WTC11 (cell line): ENCODE measurements around the gene EBLN2. TPM values are rescaled to one million over a fixed set of nuclear protein-coding genes. Genes with fewer than 3 reads are reported as not detected.

Source experiments
- ATAC-seq: fragments of 200-7000 bp; cut with Tn5 transposase; 2 replicates; pipeline ENCODE4 v1.10.0; 2021; ENCODE audit warnings: mild to moderate bottlenecking, moderate library complexity
- CTCF ChIA-PET: fragments of 300-600 bp; sonication (Branson Sonifier 250); formaldehyde crosslinking; loops from one replicate; lab custom pipeline; 2021; ENCODE audit warnings: antibody characterized with exemption; lab: Charles Lee
- POLR2A ChIA-PET: fragments of 350-600 bp; sonication (Branson Sonifier 250); formaldehyde crosslinking; loops from one replicate; lab custom pipeline; 2021; ENCODE audit warnings: antibody characterized with exemption; lab: Charles Lee
- DNase-seq: peaks from one replicate; pipeline ENCODE4 v3.0.0; 2021; ENCODE audit warnings: low spot score
- H3K27ac Mint-ChIP-seq: 2 replicates; pipeline ENCODE4 v1.8.0; 2021; ENCODE audit warnings: mixed read lengths
- H3K27me3 Mint-ChIP-seq: 2 replicates; pipeline ENCODE4 v1.8.0; 2021; ENCODE audit warnings: low read depth, mild to moderate bottlenecking, moderate library complexity, mixed read lengths
- H3K36me3 Mint-ChIP-seq: 2 replicates; pipeline ENCODE4 v1.8.0; 2021; ENCODE audit warnings: mixed read lengths
- H3K4me1 Mint-ChIP-seq: 2 replicates; pipeline ENCODE4 v1.8.0; 2022; ENCODE audit warnings: mixed read lengths
- H3K4me3 Mint-ChIP-seq: 2 replicates; pipeline ENCODE4 v1.8.0; 2021; ENCODE audit warnings: mild to moderate bottlenecking, moderate library complexity, mixed read lengths
- H3K9me3 Mint-ChIP-seq: 2 replicates; pipeline ENCODE4 v1.8.0; 2021; ENCODE audit warnings: mixed read lengths
- ELF4 ChIP-seq: sonication (generic); formaldehyde crosslinking; IDR thresholded peaks from 2 replicates; pipeline ENCODE4 v1.8.1; 2022; ENCODE audit warnings: low read depth, mild to moderate bottlenecking, moderate library complexity, missing genetic modification reagents
- EMX1 ChIP-seq: fragments of 250-450 bp; sonication (Bioruptor Pico); IDR thresholded peaks from 2 replicates; pipeline ENCODE4 v1.8.0; 2021; ENCODE audit warnings: mild to moderate bottlenecking
- FOXP1 ChIP-seq: sonication (generic); formaldehyde crosslinking; IDR thresholded peaks from 2 replicates; pipeline ENCODE4 v1.8.0; 2022; ENCODE audit warnings: missing genetic modification reagents, mild to moderate bottlenecking, moderate library complexity, borderline replicate concordance
- NFYB ChIP-seq: sonication (generic); formaldehyde crosslinking; conservative IDR thresholded peaks from 2 replicates; pipeline ENCODE4 v1.8.0; 2022; ENCODE audit warnings: low read depth, missing genetic modification reagents
- NR3C1 ChIP-seq: sonication (generic); formaldehyde crosslinking; conservative IDR thresholded peaks from 2 replicates; pipeline ENCODE4 v1.8.1; 2023; ENCODE audit warnings: low read depth, mild to moderate bottlenecking, missing genetic modification reagents
- total RNA-seq: library from RNA; stranded (reverse); gene quantifications from 3 replicates; pipeline ENCODE4 v1.2.3, GENCODE V29; 2021
- TF ChIP-seq, protein P1 (sequence below): sonication (generic); formaldehyde crosslinking; IDR thresholded peaks from 2 replicates; pipeline ENCODE4 v1.8.0; 2022; ENCODE audit warnings: mild to moderate bottlenecking, missing genetic modification reagents
- TF ChIP-seq, protein P2 (sequence below): sonication (generic); formaldehyde crosslinking; IDR thresholded peaks from 2 replicates; pipeline ENCODE4 v1.8.1; 2023; ENCODE audit warnings: mild to moderate bottlenecking, missing genetic modification reagents, moderate library complexity
- TF ChIP-seq, protein P3 (sequence below): sonication (generic); formaldehyde crosslinking; IDR thresholded peaks from 2 replicates; pipeline ENCODE4 v1.8.0; 2023; ENCODE audit warnings: mild to moderate bottlenecking, missing genetic modification reagents
- TF ChIP-seq, protein P4 (sequence below): sonication (generic); formaldehyde crosslinking; IDR thresholded peaks from 2 replicates; pipeline ENCODE4 v1.8.0; 2023; ENCODE audit warnings: missing genetic modification reagents, mild to moderate bottlenecking, borderline replicate concordance
- TF ChIP-seq, protein P5 (sequence below): fragments of 250-450 bp; sonication (Bioruptor Pico); conservative IDR thresholded peaks from 2 replicates; pipeline ENCODE4 v1.9.0; 2021; ENCODE audit warnings: mild to moderate bottlenecking
- TF ChIP-seq, protein P6 (sequence below): sonication (generic); formaldehyde crosslinking; IDR thresholded peaks from 2 replicates; pipeline ENCODE4 v1.8.1; 2023; ENCODE audit warnings: mild to moderate bottlenecking, missing genetic modification reagents
- TF ChIP-seq, protein P7 (sequence below): sonication (generic); formaldehyde crosslinking; IDR thresholded peaks from 2 replicates; pipeline ENCODE4 v1.8.1; 2022; ENCODE audit warnings: mild to moderate bottlenecking, moderate library complexity, missing genetic modification reagents
- TF ChIP-seq, protein P8 (sequence below): sonication (generic); formaldehyde crosslinking; IDR thresholded peaks from 2 replicates; pipeline ENCODE4 v1.8.0; 2022; ENCODE audit warnings: mild to moderate bottlenecking, missing genetic modification reagents

The EBLN2 gene
- total RNA-seq, 1 experiment from 2014 or later = 4.3 TPM

DNA sequence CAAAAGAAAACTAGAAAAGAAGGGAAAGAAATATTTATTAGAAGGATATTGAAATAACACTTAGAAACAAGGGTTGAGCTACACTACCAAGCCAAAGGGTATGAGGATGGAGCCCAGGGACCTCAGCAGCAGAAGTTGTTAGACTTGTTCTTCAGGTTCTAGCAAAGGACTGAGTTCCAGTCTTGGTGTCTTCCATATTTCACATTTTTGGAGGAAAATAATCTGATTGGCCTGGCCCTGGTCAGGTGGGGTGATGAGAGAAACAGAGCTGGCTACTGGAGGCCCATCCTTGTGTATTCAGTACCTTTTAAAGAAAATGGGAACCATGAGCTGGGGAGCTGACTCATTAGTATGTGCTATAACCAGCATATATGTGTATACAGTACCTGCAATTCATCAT is 36.6 kb upstream of the EBLN2 start:
- CTCF ChIA-PET = interaction anchor here (1.4 kb wide), 1 partner anchor 132 kb away, joined by 3 read pairs; no protein-coding TSS in a partner anchor
- Mint-ChIP-seq H3K36me3 (no peaks in the 10 kb centered on the region; the same call in 1 of the 2 replicates), H3K9me3 (no peaks in the 10 kb centered on the region), H3K4me3 (peak overlapping the region; percentile 58), H3K4me1 (peaks cover 82% of the 10 kb centered on the region), H3K27me3 (no peaks in the 10 kb centered on the region), H3K27ac (peak overlapping the region; percentile 95)
- POLR2A ChIA-PET = no interaction called here
- TF ChIP-seq, protein P1, sequence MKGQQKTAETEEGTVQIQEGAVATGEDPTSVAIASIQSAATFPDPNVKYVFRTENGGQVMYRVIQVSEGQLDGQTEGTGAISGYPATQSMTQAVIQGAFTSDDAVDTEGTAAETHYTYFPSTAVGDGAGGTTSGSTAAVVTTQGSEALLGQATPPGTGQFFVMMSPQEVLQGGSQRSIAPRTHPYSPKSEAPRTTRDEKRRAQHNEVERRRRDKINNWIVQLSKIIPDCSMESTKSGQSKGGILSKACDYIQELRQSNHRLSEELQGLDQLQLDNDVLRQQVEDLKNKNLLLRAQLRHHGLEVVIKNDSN (CRISPR knock-in tag) = peak; percentile 54; the same call in 1 of the 2 replicates
- TF ChIP-seq FOXP1 (CRISPR knock-in tag) (no peak), NFYB (CRISPR knock-in tag) (0 out of 2 replicates have a peak, but pooled peaks have one; percentile 9)
- TF ChIP-seq, protein P2, sequence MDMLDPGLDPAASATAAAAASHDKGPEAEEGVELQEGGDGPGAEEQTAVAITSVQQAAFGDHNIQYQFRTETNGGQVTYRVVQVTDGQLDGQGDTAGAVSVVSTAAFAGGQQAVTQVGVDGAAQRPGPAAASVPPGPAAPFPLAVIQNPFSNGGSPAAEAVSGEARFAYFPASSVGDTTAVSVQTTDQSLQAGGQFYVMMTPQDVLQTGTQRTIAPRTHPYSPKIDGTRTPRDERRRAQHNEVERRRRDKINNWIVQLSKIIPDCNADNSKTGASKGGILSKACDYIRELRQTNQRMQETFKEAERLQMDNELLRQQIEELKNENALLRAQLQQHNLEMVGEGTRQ (CRISPR knock-in tag) = peak; percentile 69
- TF ChIP-seq, protein P3, sequence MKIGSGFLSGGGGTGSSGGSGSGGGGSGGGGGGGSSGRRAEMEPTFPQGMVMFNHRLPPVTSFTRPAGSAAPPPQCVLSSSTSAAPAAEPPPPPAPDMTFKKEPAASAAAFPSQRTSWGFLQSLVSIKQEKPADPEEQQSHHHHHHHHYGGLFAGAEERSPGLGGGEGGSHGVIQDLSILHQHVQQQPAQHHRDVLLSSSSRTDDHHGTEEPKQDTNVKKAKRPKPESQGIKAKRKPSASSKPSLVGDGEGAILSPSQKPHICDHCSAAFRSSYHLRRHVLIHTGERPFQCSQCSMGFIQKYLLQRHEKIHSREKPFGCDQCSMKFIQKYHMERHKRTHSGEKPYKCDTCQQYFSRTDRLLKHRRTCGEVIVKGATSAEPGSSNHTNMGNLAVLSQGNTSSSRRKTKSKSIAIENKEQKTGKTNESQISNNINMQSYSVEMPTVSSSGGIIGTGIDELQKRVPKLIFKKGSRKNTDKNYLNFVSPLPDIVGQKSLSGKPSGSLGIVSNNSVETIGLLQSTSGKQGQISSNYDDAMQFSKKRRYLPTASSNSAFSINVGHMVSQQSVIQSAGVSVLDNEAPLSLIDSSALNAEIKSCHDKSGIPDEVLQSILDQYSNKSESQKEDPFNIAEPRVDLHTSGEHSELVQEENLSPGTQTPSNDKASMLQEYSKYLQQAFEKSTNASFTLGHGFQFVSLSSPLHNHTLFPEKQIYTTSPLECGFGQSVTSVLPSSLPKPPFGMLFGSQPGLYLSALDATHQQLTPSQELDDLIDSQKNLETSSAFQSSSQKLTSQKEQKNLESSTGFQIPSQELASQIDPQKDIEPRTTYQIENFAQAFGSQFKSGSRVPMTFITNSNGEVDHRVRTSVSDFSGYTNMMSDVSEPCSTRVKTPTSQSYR (CRISPR knock-in tag) = no peak
- DNase-seq = no peak
- peak; percentile 75 for ATAC-seq

DNA sequence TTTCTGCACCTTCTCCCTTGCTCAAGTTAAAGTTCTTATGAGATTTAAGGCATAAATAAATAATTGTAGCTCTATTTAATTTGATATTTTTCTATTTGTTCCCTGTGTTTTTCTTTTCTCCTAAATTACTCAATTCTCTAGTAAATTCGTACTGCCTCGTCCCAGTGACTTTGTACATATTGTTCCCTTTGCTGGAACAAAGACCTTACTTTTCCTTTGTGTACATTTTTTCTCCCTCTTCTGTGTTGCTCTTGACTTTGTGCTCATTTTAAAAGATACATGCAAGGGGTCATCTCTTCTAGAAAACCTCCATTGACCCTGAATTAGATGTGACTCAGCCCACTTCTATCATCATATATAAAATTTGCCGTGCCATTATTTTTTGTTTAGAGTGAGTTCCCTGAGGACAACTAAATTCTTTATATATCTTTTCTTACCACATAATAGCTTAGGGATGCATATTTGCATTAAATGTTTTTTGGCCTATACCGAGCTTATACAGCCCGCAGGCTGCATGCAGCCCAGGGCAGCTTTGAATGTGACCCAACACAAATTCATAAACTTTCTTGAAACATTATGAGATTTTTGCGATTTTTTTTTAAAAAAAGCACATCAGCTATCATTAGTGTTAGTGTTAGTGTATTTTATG is 35.2 kb upstream of the EBLN2 start:
- Mint-ChIP-seq H3K4me3 (no peak overlapping the region), H3K27me3 (no peaks in the 10 kb centered on the region), H3K4me1 (peaks cover 77% of the 10 kb centered on the region), H3K27ac (peak overlapping the region; percentile 69), H3K9me3 (no peaks in the 10 kb centered on the region), H3K36me3 (no peaks in the 10 kb centered on the region; the same call in 1 of the 2 replicates)
- CTCF ChIA-PET = no interaction called here
- ATAC-seq (no peak), DNase-seq (no peak)
- TF ChIP-seq, protein P4, sequence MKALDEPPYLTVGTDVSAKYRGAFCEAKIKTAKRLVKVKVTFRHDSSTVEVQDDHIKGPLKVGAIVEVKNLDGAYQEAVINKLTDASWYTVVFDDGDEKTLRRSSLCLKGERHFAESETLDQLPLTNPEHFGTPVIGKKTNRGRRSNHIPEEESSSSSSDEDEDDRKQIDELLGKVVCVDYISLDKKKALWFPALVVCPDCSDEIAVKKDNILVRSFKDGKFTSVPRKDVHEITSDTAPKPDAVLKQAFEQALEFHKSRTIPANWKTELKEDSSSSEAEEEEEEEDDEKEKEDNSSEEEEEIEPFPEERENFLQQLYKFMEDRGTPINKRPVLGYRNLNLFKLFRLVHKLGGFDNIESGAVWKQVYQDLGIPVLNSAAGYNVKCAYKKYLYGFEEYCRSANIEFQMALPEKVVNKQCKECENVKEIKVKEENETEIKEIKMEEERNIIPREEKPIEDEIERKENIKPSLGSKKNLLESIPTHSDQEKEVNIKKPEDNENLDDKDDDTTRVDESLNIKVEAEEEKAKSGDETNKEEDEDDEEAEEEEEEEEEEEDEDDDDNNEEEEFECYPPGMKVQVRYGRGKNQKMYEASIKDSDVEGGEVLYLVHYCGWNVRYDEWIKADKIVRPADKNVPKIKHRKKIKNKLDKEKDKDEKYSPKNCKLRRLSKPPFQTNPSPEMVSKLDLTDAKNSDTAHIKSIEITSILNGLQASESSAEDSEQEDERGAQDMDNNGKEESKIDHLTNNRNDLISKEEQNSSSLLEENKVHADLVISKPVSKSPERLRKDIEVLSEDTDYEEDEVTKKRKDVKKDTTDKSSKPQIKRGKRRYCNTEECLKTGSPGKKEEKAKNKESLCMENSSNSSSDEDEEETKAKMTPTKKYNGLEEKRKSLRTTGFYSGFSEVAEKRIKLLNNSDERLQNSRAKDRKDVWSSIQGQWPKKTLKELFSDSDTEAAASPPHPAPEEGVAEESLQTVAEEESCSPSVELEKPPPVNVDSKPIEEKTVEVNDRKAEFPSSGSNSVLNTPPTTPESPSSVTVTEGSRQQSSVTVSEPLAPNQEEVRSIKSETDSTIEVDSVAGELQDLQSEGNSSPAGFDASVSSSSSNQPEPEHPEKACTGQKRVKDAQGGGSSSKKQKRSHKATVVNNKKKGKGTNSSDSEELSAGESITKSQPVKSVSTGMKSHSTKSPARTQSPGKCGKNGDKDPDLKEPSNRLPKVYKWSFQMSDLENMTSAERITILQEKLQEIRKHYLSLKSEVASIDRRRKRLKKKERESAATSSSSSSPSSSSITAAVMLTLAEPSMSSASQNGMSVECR (CRISPR knock-in tag) = no peak
- POLR2A ChIA-PET = interaction anchor here (1.1 kb wide), 1 partner anchor 29 kb away, joined by 3 read pairs; the partner anchor contains the start of gene PPP4R2

DNA sequence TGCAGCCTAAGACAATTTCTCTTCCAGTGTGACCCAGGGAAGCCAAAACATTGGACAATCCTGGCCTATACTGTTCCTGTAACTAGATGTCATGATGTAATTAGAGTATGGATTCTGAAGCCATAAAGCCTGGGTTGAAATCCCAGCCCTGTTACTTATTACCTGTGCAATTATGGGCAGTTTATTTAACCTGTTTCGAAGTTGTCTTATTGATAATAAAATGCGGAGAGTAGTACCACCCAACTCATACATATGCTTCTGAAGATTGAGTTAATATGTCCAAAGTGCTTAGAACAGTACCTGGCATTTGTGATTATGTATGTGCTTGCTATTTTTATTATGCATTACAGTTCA is 34.7 kb upstream of the EBLN2 start:
- Mint-ChIP-seq H3K4me1 (peaks cover 73% of the 10 kb centered on the region), H3K36me3 (no peaks in the 10 kb centered on the region; the same call in 1 of the 2 replicates), H3K27ac (peak overlapping the region; percentile 47; the same call in 1 of the 2 replicates), H3K9me3 (no peaks in the 10 kb centered on the region), H3K27me3 (no peaks in the 10 kb centered on the region), H3K4me3 (no peak overlapping the region)
- no peak for ATAC-seq
- ChIA-PET POLR2A (interaction anchor here (1.1 kb wide), 1 partner anchor 30 kb away, joined by 3 read pairs; the partner anchor contains the start of gene PPP4R2), CTCF (no interaction called here)
- DNase-seq = no peak
- TF ChIP-seq NR3C1 (CRISPR knock-in tag) = no peak
- TF ChIP-seq, protein P5, sequence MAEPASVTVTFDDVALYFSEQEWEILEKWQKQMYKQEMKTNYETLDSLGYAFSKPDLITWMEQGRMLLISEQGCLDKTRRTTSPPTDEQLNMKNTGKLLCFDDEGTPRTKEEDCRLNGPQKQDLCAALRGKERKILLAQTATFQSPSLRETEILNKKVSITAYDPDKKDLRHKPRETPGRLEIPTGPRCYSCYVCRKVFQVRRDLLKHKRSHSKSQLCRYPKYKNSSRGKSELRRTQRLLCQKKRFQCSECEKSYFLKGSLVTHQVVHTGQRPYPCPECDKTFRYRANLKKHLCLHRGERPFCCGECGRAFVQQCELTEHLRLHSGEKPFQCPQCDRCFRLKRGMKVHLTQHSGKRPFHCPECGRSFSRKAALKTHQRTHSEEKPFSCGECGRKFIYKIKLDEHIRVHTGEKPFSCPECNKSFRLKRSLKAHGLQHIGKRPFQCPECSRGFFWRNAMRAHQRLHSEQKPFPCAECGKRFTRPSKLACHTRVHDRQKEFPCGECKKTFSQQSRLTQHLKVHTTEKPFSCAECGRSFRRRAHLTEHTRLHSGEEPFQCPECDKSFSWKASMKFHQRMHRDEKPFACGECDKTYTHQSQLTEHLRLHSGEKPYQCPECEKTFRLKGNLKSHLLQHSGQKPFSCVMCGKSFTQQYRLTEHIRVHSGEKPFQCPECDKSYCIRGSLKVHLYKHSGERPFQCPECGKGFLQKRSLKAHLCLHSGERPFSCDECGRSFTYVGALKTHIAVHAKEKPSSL (CRISPR knock-in tag) = no peak
- TF ChIP-seq EMX1 (CRISPR knock-in tag) = no peak
- TF ChIP-seq, protein P6, sequence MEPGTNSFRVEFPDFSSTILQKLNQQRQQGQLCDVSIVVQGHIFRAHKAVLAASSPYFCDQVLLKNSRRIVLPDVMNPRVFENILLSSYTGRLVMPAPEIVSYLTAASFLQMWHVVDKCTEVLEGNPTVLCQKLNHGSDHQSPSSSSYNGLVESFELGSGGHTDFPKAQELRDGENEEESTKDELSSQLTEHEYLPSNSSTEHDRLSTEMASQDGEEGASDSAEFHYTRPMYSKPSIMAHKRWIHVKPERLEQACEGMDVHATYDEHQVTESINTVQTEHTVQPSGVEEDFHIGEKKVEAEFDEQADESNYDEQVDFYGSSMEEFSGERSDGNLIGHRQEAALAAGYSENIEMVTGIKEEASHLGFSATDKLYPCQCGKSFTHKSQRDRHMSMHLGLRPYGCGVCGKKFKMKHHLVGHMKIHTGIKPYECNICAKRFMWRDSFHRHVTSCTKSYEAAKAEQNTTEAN (CRISPR knock-in tag) = no peak
- TF ChIP-seq, protein P7, sequence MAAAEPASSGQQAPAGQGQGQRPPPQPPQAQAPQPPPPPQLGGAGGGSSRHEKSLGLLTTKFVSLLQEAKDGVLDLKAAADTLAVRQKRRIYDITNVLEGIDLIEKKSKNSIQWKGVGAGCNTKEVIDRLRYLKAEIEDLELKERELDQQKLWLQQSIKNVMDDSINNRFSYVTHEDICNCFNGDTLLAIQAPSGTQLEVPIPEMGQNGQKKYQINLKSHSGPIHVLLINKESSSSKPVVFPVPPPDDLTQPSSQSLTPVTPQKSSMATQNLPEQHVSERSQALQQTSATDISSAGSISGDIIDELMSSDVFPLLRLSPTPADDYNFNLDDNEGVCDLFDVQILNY (CRISPR knock-in tag) = no peak
- no peak for TF ChIP-seq ELF4 (CRISPR knock-in tag)
- TF ChIP-seq, protein P8, sequence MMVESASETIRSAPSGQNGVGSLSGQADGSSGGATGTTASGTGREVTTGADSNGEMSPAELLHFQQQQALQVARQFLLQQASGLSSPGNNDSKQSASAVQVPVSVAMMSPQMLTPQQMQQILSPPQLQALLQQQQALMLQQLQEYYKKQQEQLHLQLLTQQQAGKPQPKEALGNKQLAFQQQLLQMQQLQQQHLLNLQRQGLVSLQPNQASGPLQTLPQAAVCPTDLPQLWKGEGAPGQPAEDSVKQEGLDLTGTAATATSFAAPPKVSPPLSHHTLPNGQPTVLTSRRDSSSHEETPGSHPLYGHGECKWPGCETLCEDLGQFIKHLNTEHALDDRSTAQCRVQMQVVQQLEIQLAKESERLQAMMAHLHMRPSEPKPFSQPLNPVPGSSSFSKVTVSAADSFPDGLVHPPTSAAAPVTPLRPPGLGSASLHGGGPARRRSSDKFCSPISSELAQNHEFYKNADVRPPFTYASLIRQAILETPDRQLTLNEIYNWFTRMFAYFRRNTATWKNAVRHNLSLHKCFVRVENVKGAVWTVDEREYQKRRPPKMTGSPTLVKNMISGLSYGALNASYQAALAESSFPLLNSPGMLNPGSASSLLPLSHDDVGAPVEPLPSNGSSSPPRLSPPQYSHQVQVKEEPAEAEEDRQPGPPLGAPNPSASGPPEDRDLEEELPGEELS (CRISPR knock-in tag) = no peak
